Adrenal gland (tissue), 12 donors: ENCODE data around the gene MNX1. TPM values are rescaled to one million over a fixed set of nuclear protein-coding genes. Genes with fewer than 3 reads are reported as not detected.

Experiments
- DNase-seq, 7 donors: peaks; one replicate each; pipeline ENCODE4 v3.0.0-alpha.2; 2019 to 2020
- H3K27ac ChIP-seq, 5 donors: fragments of 200-600 bp; sonication (generic) in 4 of 5; 1 replicate in 3 of 5; 2 replicates in 2 of 5; pipeline versions ENCODE4 v1.5.1 to v1.8.0; 2016 to 2020; ENCODE audit warnings: mild to moderate bottlenecking in 1 of 5
- H3K27me3 ChIP-seq: fragments of 200-600 bp; 2 replicates; pipeline ENCODE4 v1.8.0; 2021
- H3K36me3 ChIP-seq, 2 donors: fragments of 200-600 bp; replicated peaks in 1 of 2; 1 replicate in 1 of 2; 2 replicates in 1 of 2; pipeline versions ENCODE4 v1.5.1 to v1.8.0; 2018 to 2022
- H3K4me1 ChIP-seq, 2 donors: fragments of 200-600 bp; replicated peaks in 1 of 2; 1 replicate in 1 of 2; 2 replicates in 1 of 2; pipeline versions ENCODE4 v1.5.1 to v1.8.0; 2018 to 2021
- H3K4me3 ChIP-seq, 4 donors: fragments of 200-600 bp; sonication (generic) in 3 of 4; one replicate each; pipeline ENCODE4 v1.5.1; 2016 to 2018
- H3K9me3 ChIP-seq, 3 donors: fragments of 200-600 bp; sonication (generic) in 1 of 3; replicated peaks in 1 of 3; 1 replicate in 2 of 3; 2 replicates in 1 of 3; pipeline versions ENCODE4 v1.5.1 to v1.8.0; 2016 to 2021
- CTCF ChIP-seq, 6 experiments: fragments of 450-650 bp in 4 of 6; fragments of 200-600 bp in 2 of 6; sonication (generic) in 1 of 6; IDR thresholded peaks; 1 replicate in 5 of 6; 2 replicates in 1 of 6; pipeline versions ENCODE4 v1.5.1 to v1.8.0; 2016 to 2021; ENCODE audit warnings: antibody characterized with exemption in 6 of 6, mild to moderate bottlenecking in 2 of 6, moderate library complexity in 1 of 6
- POLR2A ChIP-seq, 2 donors: fragments of 450-650 bp; IDR thresholded peaks; one replicate each; pipeline ENCODE4 v1.6.1; 2017; ENCODE audit warnings: antibody characterized with exemption in 2 of 2, mild to moderate bottlenecking in 2 of 2, moderate library complexity in 1 of 2
- WGBS, 4 donors: extraction: QIAGEN DNeasy Blood & Tissue Kit in 2 of 4; methylation state at CpG; one replicate each; pipeline versions ENCODE4 v1.1.5 to v1.1.7; 2013 to 2017; 5-methylcytosine and 5-hydroxymethylcytosine counted together
- intact Hi-C, 2 donors: fragments of 100-400 bp; cut with DNase I; formaldehyde crosslinking; loops; one replicate each; pipeline versions ENCODE4 v1.14.1 to v1.15.0; 2022 to 2023
- polyA plus RNA-seq, 3 donors: library from polyadenylated mRNA; stranded (reverse); fragments of 200-250 nt in 2 of 3; fragments of 350-450 nt in 1 of 3; fragmentation: Illumina TruSeq in 1 of 3; extraction: RNeasy Lipid Tissue Mini Kit (QIAGEN cat#74804) in 1 of 3; gene quantifications; one replicate each; pipeline ENCODE4 v1.2.3, GENCODE V29; 2013 to 2014
- total RNA-seq, 9 donors: library from RNA; depleted of rRNA in 4 of 9; stranded (reverse); fragments of >200 nt in 4 of 9; fragments of 120-200 nt in 1 of 9; fragmentation: NEBNext Ultra II Directional in 1 of 9; extraction: Animal tissue kit (Norgen Biotek cat#: 25700) in 1 of 9; gene quantifications; one replicate each; pipeline versions ENCODE4 v1.1.0 to v1.2.4, GENCODE V29; 2013 to 2023
- donor health status: healthy with polysubstance abuse.
- donor health status: Bipolar disorder and iron deficiency.
- donor health status: DM: yes; HTN: yes; CAD: no.
- donor health status: DM: no; HTN: no; CAD: no.
- donor health status: DM: no; HTN: no; CAD: no.
- donor health status: DM: yes; HTN: yes; CAD: no.

MNX1 gene
- total and polyA plus RNA-seq, 12 donors = 0.11 TPM; not detected in 10

- no peak overlapping the region for H3K4me3 ChIP-seq
- intact Hi-C loops = no loop called here
- no peak for TF ChIP-seq POLR2A (IDR thresholded peaks at IDR 0.05)
- TF ChIP-seq CTCF (IDR thresholded peaks at IDR 0.05) = no peak
- no peak overlapping the region for H3K27ac ChIP-seq
- 93 to 100% (median 93%) methylated on average over 5 of the region's 5 CpGs for WGBS, 4 donors
- no peak for DNase-seq
- H3K9me3 ChIP-seq = peaks cover 0 to 12% (median 0%) of the 10 kb centered on the region in 3 donors
- H3K4me1 ChIP-seq = no peaks in the 10 kb centered on the region
- peaks cover 0 to 15% of the 10 kb centered on the region in 2 donors for H3K36me3 ChIP-seq
- H3K27me3 ChIP-seq = no peaks in the 10 kb centered on the region
These were observed 34.8 kb downstream of the MNX1 start for GRCh38 chr7:156975620-156976019.

GRCh38 chr7:156969972-156970420 lies 40.5 kb downstream of the MNX1 start:
- Histone ChIP-seq H3K27ac (no peak overlapping the region), H3K4me1 (no peaks in the 10 kb centered on the region), H3K27me3 (no peaks in the 10 kb centered on the region), H3K9me3 (no peaks in the 10 kb centered on the region), H3K4me3 (no peak overlapping the region), H3K36me3 (peaks cover 0 to 40% of the 10 kb centered on the region in 2 donors)
- TF ChIP-seq CTCF (IDR thresholded peaks at IDR 0.05) (peak; percentile 16 to 51 (median 36)), POLR2A (IDR thresholded peaks at IDR 0.05) (no peak)
- DNase-seq = no peak
- WGBS, 4 donors = 67 to 71% (median 71%) methylated on average over 3 of the region's 3 CpGs
- intact Hi-C loops = loop anchor here (10.0 kb wide), 2 partner anchors 255 to 265 kb away; no protein-coding TSS in a partner anchor

- no peak for DNase-seq
- H3K27me3 ChIP-seq = no peaks in the 10 kb centered on the region
- H3K36me3 ChIP-seq = peaks cover 0 to 58% of the 10 kb centered on the region in 2 donors
- intact Hi-C loops = loop anchor here (10.0 kb wide), 2 partner anchors 257 to 267 kb away; no protein-coding TSS in a partner anchor
- no peak for TF ChIP-seq CTCF (IDR thresholded peaks at IDR 0.05)
- TF ChIP-seq POLR2A (IDR thresholded peaks at IDR 0.05) = no peak
- H3K4me3 ChIP-seq = no peak overlapping the region
- H3K4me1 ChIP-seq = no peaks in the 10 kb centered on the region
- no peak overlapping the region for H3K27ac ChIP-seq
- H3K9me3 ChIP-seq = no peaks in the 10 kb centered on the region
- 89 to 96% (median 94%) methylated on average over 25 to 27 of the region's 27 CpGs for WGBS, 4 donors
These were observed 42.3 kb downstream of the MNX1 start for GRCh38 chr7:156968183-156968582.

GRCh38 chr7:156966387-156966786 lies 44.1 kb downstream of the MNX1 start:
- intact Hi-C loops = loop anchor here (10.0 kb wide), 2 partner anchors 258 to 268 kb away; no protein-coding TSS in a partner anchor
- no peaks in the 10 kb centered on the region for H3K27me3 ChIP-seq
- 93 to 95% (median 94%) methylated on average over 8 of the region's 8 CpGs for WGBS, 4 donors
- H3K36me3 ChIP-seq = peaks cover 0 to 64% of the 10 kb centered on the region in 2 donors
- no peaks in the 10 kb centered on the region for H3K4me1 ChIP-seq
- TF ChIP-seq CTCF (IDR thresholded peaks at IDR 0.05) = no peak
- TF ChIP-seq POLR2A (IDR thresholded peaks at IDR 0.05) = no peak
- no peak for DNase-seq
- H3K4me3 ChIP-seq = no peak overlapping the region
- no peaks in the 10 kb centered on the region for H3K9me3 ChIP-seq
- H3K27ac ChIP-seq = no peak overlapping the region
